HepG2 (cell line): ENCODE measurements around the gene TRAPPC4. TPM values are rescaled to one million over a fixed set of nuclear protein-coding genes. Genes with fewer than 3 reads are reported as not detected.

Source experiments
- AGO1 ChIP-seq: fragments of 200-400 bp; formaldehyde crosslinking; IDR thresholded peaks from 2 replicates; pipeline ENCODE4 v1.6.1; 2017; ENCODE audit warnings: mild to moderate bottlenecking, low read depth, low read length, moderate library complexity; ENCODE audit not compliant: poor library complexity, severe bottlenecking
- FOSL1 ChIP-seq: sonication (generic); formaldehyde crosslinking; IDR thresholded peaks from 2 replicates; pipeline ENCODE4 v1.9.0; 2021; ENCODE audit warnings: missing genetic modification reagents, borderline replicate concordance
- FOXA1 ChIP-seq, 2 experiments: fragments of 450-650 bp in 1 of 2; sonication (generic) in 1 of 2; formaldehyde crosslinking in 1 of 2; IDR thresholded peaks; 2 replicates each; pipeline versions ENCODE4 v1.4.0 to v1.6.1; 2016 to 2020; ENCODE audit warnings: missing genetic modification reagents in 1 of 2
- FOXP4 ChIP-seq: sonication (generic); formaldehyde crosslinking; IDR thresholded peaks from 2 replicates; pipeline ENCODE4 v1.4.0; 2020; ENCODE audit warnings: missing genetic modification reagents
- GATAD2A ChIP-seq: IDR thresholded peaks from 2 replicates; pipeline ENCODE4 v1.6.1; 2016
- HNRNPK ChIP-seq: fragments of 200-400 bp; formaldehyde crosslinking; IDR thresholded peaks from 2 replicates; pipeline ENCODE4 v1.6.1; 2018; ENCODE audit warnings: low read length, low read depth, moderate library complexity, mild to moderate bottlenecking; ENCODE audit not compliant: poor library complexity, severe bottlenecking
- KLF12 ChIP-seq: sonication (generic); formaldehyde crosslinking; IDR thresholded peaks from 2 replicates; pipeline ENCODE4 v1.4.0; 2020; ENCODE audit warnings: missing genetic modification reagents, borderline replicate concordance
- MNT ChIP-seq: fragments of 450-650 bp; IDR thresholded peaks from 2 replicates; pipeline ENCODE4 v1.6.1; 2016
- MTA1 ChIP-seq: sonication (generic); formaldehyde crosslinking; IDR thresholded peaks from 2 replicates; pipeline ENCODE4 v1.4.0; 2020; ENCODE audit warnings: missing genetic modification reagents, mild to moderate bottlenecking, borderline replicate concordance
- NAIF1 ChIP-seq: sonication (generic); formaldehyde crosslinking; IDR thresholded peaks from 2 replicates; pipeline ENCODE4 v1.5.0; 2020; ENCODE audit warnings: mild to moderate bottlenecking, missing genetic modification reagents, borderline replicate concordance
- NRL ChIP-seq: sonication (generic); formaldehyde crosslinking; IDR thresholded peaks from 2 replicates; pipeline ENCODE4 v1.5.0; 2020; ENCODE audit warnings: missing genetic modification reagents, mild to moderate bottlenecking, moderate library complexity, borderline replicate concordance
- ONECUT2 ChIP-seq: sonication (generic); formaldehyde crosslinking; IDR thresholded peaks from 2 replicates; pipeline ENCODE4 v1.4.0; 2020; ENCODE audit warnings: missing genetic modification reagents
- PITX1 ChIP-seq: sonication (generic); formaldehyde crosslinking; IDR thresholded peaks from 2 replicates; pipeline ENCODE4 v1.5.1; 2020; ENCODE audit warnings: mild to moderate bottlenecking, missing genetic modification reagents
- SNAPC2 ChIP-seq: sonication (generic); formaldehyde crosslinking; IDR thresholded peaks from 2 replicates; pipeline ENCODE4 v1.8.1; 2022; ENCODE audit warnings: mild to moderate bottlenecking, missing genetic modification reagents
- TEF ChIP-seq: sonication (generic); formaldehyde crosslinking; IDR thresholded peaks from 2 replicates; pipeline ENCODE4 v1.5.0; 2020; ENCODE audit warnings: missing genetic modification reagents
- ZBTB26 ChIP-seq: IDR thresholded peaks from 2 replicates; pipeline ENCODE4 v1.6.1; 2016; ENCODE audit warnings: missing compliant biosample characterization, missing genetic modification reagents, borderline replicate concordance
- ZKSCAN8 ChIP-seq: IDR thresholded peaks from 2 replicates; pipeline ENCODE4 v1.6.1; 2016; ENCODE audit warnings: borderline replicate concordance, missing genetic modification reagents, missing compliant biosample characterization
- ZNF468 ChIP-seq: sonication (generic); formaldehyde crosslinking; IDR thresholded peaks from 2 replicates; pipeline ENCODE4 v1.8.0; 2022; ENCODE audit warnings: mild to moderate bottlenecking, moderate library complexity, missing genetic modification reagents
- ZNF543 ChIP-seq: sonication (generic); formaldehyde crosslinking; IDR thresholded peaks from 2 replicates; pipeline ENCODE4 v1.4.0; 2020; ENCODE audit warnings: mild to moderate bottlenecking, missing genetic modification reagents
- ZNF784 ChIP-seq: sonication (generic); formaldehyde crosslinking; IDR thresholded peaks from 2 replicates; pipeline ENCODE4 v1.5.1; 2020; ENCODE audit warnings: missing genetic modification reagents, mild to moderate bottlenecking, borderline replicate concordance
- ZSCAN12 ChIP-seq: sonication (generic); formaldehyde crosslinking; IDR thresholded peaks from 2 replicates; pipeline ENCODE4 v1.9.0; 2021; ENCODE audit warnings: mild to moderate bottlenecking, missing genetic modification reagents
- polyA plus RNA-seq, 8 experiments: library from polyadenylated mRNA; depleted of rRNA in 3 of 8; stranded (reverse) in 7 of 8; unstranded in 1 of 8; fragments of >200 nt; fragmentation: Illumina TruSeq in 4 of 8; extraction: Trizol in 4 of 8; gene quantifications; 2 replicates each; pipeline versions ENCODE4 v1.2.1 to v1.2.3, GENCODE V29; 2011 to 2016; ENCODE audit warnings: low read depth in 4 of 8, missing spikeins in 1 of 8, mixed read lengths in 1 of 8; ENCODE audit not compliant: insufficient read depth in 1 of 8
- total RNA-seq, 5 experiments: library from RNA; depleted of rRNA; stranded (reverse); fragments of >200 nt; fragmentation: Illumina TruSeq; extraction: Trizol; gene quantifications; 2 replicates each; pipeline ENCODE4 v1.2.3, GENCODE V29; 2016; ENCODE audit warnings: low read depth in 1 of 5

The TRAPPC4 gene
- total and polyA plus RNA-seq, 2 of the 13 experiments (the other 11 are each of a cell fraction or from before 2014, with no cell fraction given) = 97.4 to 140 TPM

GRCh38 chr11:119057000-119057769, 38.6 kb downstream of the TRAPPC4 start, which contains the start of gene HYOU1 (continued):
- peak; percentile 83 for TF ChIP-seq ZBTB26 (CRISPR knock-in tag)
- no peak for TF ChIP-seq TEF (CRISPR knock-in tag)
- TF ChIP-seq ZNF468 (CRISPR knock-in tag) = no peak
- TF ChIP-seq PITX1 (CRISPR knock-in tag) = no peak
- TF ChIP-seq MTA1 (CRISPR knock-in tag) = no peak
- no peak for TF ChIP-seq ZSCAN12 (CRISPR knock-in tag)
- TF ChIP-seq ZNF784 (CRISPR knock-in tag) = no peak
- TF ChIP-seq GATAD2A (CRISPR knock-in tag) = peak; percentile 59
- TF ChIP-seq NRL (CRISPR knock-in tag) = no peak
- TF ChIP-seq ZKSCAN8 = no peak
- TF ChIP-seq ZNF543 (CRISPR knock-in tag) = no peak
- TF ChIP-seq NAIF1 (CRISPR knock-in tag) = no peak
- no peak for TF ChIP-seq FOXP4
- no peak for TF ChIP-seq SNAPC2 (CRISPR knock-in tag)
- no peak for TF ChIP-seq AGO1
- no peak for TF ChIP-seq KLF12 (CRISPR knock-in tag)
- no peak for TF ChIP-seq FOSL1 (CRISPR knock-in tag)
- TF ChIP-seq FOXA1 (IDR thresholded peaks at IDR 0.05) = no peak
- TF ChIP-seq FOXA1 (CRISPR knock-in tag; IDR thresholded peaks at IDR 0.05) = no peak
- TF ChIP-seq ONECUT2 (CRISPR knock-in tag) = no peak
- TF ChIP-seq MNT = no peak
- TF ChIP-seq HNRNPK = no peak
